Liver (tissue), 9 donors: ENCODE results near the gene RSPH6A. TPM values are rescaled to one million over a fixed set of nuclear protein-coding genes. Genes with fewer than 3 reads are reported as not detected.

Experiments used
- DNase-seq: peaks from one replicate; pipeline ENCODE4 v3.0.0-alpha.2; 2017; ENCODE audit warnings: low spot score
- H3K27ac ChIP-seq, 2 donors: one replicate each; pipeline ENCODE4 v1.7.0; 2013; ENCODE audit warnings: inconsistent platforms in 2 of 2, low read length in 2 of 2, control low read depth in 1 of 2, low read depth in 1 of 2, mild to moderate bottlenecking in 1 of 2
- H3K27me3 ChIP-seq, 4 donors: one replicate each; pipeline versions ENCODE4 v1.6.1 to v1.7.0; 2013; ENCODE audit warnings: low read length in 3 of 4, inconsistent platforms in 1 of 4, mild to moderate bottlenecking in 1 of 4, moderate library complexity in 1 of 4; ENCODE audit not compliant: control insufficient read depth in 4 of 4, insufficient read depth in 4 of 4
- H3K36me3 ChIP-seq, 4 donors: one replicate each; pipeline versions ENCODE4 v1.6.1 to v1.7.0; 2013; ENCODE audit warnings: low read length in 3 of 4, mild to moderate bottlenecking in 3 of 4, low read depth in 1 of 4, moderate library complexity in 1 of 4; ENCODE audit not compliant: control insufficient read depth in 4 of 4, insufficient read depth in 3 of 4
- H3K4me1 ChIP-seq, 4 donors: one replicate each; pipeline versions ENCODE4 v1.6.1 to v1.7.0; 2013; ENCODE audit warnings: low read length in 3 of 4, mild to moderate bottlenecking in 3 of 4, moderate library complexity in 1 of 4; ENCODE audit not compliant: control insufficient read depth in 4 of 4, insufficient read depth in 4 of 4
- H3K4me3 ChIP-seq, 3 donors: one replicate each; pipeline versions ENCODE4 v1.6.1 to v1.7.0; 2013; ENCODE audit warnings: low read length in 3 of 3, control low read depth in 1 of 3, low read depth in 1 of 3, mild to moderate bottlenecking in 1 of 3
- H3K9ac ChIP-seq, 2 donors: one replicate each; pipeline ENCODE4 v1.7.0; 2013; ENCODE audit warnings: low read length in 2 of 2, mild to moderate bottlenecking in 2 of 2, moderate library complexity in 2 of 2, control low read depth in 1 of 2, low read depth in 1 of 2
- H3K9me3 ChIP-seq, 4 donors: one replicate each; pipeline versions ENCODE4 v1.6.1 to v1.7.0; 2013; ENCODE audit warnings: low read length in 3 of 4; ENCODE audit not compliant: control insufficient read depth in 4 of 4
- CTCF ChIP-seq: fragments of 150-350 bp; IDR thresholded peaks from 2 replicates; pipeline ENCODE4 v1.5.1; 2017; ENCODE audit warnings: improper control_type of control experiment, low read depth, low read length; ENCODE audit not compliant: missing input control
- FOXA1 ChIP-seq: IDR thresholded peaks from 2 replicates; pipeline ENCODE4 v1.6.1; 2016; ENCODE audit warnings: antibody characterized with exemption
- GABPA ChIP-seq, 2 donors: IDR thresholded peaks in 1 of 2; conservative IDR thresholded peaks in 1 of 2; 2 replicates each; pipeline ENCODE4 v1.6.1; 2016; ENCODE audit warnings: antibody characterized with exemption in 2 of 2, mild to moderate bottlenecking in 1 of 2, moderate library complexity in 1 of 2
- HNF4A ChIP-seq, 2 donors: conservative IDR thresholded peaks; 2 replicates each; pipeline ENCODE4 v1.6.1; 2016; ENCODE audit warnings: antibody characterized with exemption in 2 of 2, mild to moderate bottlenecking in 2 of 2
- HNF4G ChIP-seq: IDR thresholded peaks from 2 replicates; pipeline ENCODE4 v1.6.1; 2016; ENCODE audit warnings: antibody characterized with exemption
- MAX ChIP-seq: IDR thresholded peaks from 2 replicates; pipeline ENCODE4 v1.6.1; 2016; ENCODE audit warnings: antibody characterized with exemption
- RAD21 ChIP-seq, 2 donors: IDR thresholded peaks; 2 replicates each; pipeline ENCODE4 v1.6.1; 2016; ENCODE audit warnings: antibody characterized with exemption in 2 of 2, mild to moderate bottlenecking in 2 of 2
- REST ChIP-seq: IDR thresholded peaks from 2 replicates; pipeline ENCODE4 v1.6.1; 2016; ENCODE audit warnings: antibody characterized with exemption, mild to moderate bottlenecking
- RXRA ChIP-seq, 2 donors: IDR thresholded peaks; 2 replicates each; pipeline ENCODE4 v1.6.1; 2017 to 2018; ENCODE audit warnings: antibody characterized with exemption in 2 of 2, mild to moderate bottlenecking in 1 of 2
- SP1 ChIP-seq: IDR thresholded peaks from 2 replicates; pipeline ENCODE4 v1.6.1; 2018; ENCODE audit warnings: antibody characterized with exemption, mild to moderate bottlenecking
- TAF1 ChIP-seq: conservative IDR thresholded peaks from 2 replicates; pipeline ENCODE4 v1.6.1; 2016; ENCODE audit warnings: antibody characterized with exemption, mild to moderate bottlenecking
- ZBTB33 ChIP-seq: IDR thresholded peaks from 2 replicates; pipeline ENCODE4 v1.6.1; 2016; ENCODE audit warnings: antibody characterized with exemption
- WGBS: extraction: QIAGEN DNeasy Blood & Tissue Kit; methylation state at CpG from one replicate; pipeline ENCODE4 v1.1.7; 2013; 5-methylcytosine and 5-hydroxymethylcytosine counted together
- polyA plus RNA-seq, 2 donors: library from polyadenylated mRNA; stranded (reverse) in 1 of 2; unstranded in 1 of 2; fragments of 200-250 nt in 1 of 2; fragments of >200 nt in 1 of 2; fragmentation: Nextera tagmentation in 1 of 2; extraction: Ambion mirVana in 1 of 2; gene quantifications; one replicate each; pipeline versions ENCODE4 v1.2.1 to v1.2.3, GENCODE V29; 2013 to 2015
- total RNA-seq, 2 donors: library from RNA; depleted of rRNA; stranded (reverse); fragments of >200 nt; gene quantifications; one replicate each; pipeline ENCODE4 v1.2.3, GENCODE V29; 2014
- donor health status: healthy.
- donor health status: healthy.
- donor health status: healthy.
- donor health status: healthy.
- donor health status: healthy.

RSPH6A gene
- total and polyA plus RNA-seq, 4 donors = 0.08 TPM; not detected in 3

GRCh38 chr19:45785097-45785496 lies 30.0 kb downstream of the RSPH6A start (continued):
- no peak for TF ChIP-seq RXRA (IDR thresholded peaks at IDR 0.05)

GRCh38 chr19:45784096-45784495 lies 31.0 kb downstream of the RSPH6A start:
- Histone ChIP-seq H3K4me3 (no peak overlapping the region), H3K4me1 (peaks cover 3 to 13% (median 5%) of the 10 kb centered on the region in 4 donors), H3K27me3 (no peaks in the 10 kb centered on the region), H3K36me3 (peaks cover 0 to 25% (median 6%) of the 10 kb centered on the region in 4 donors), H3K9me3 (no peaks in the 10 kb centered on the region), H3K27ac (no peak overlapping the region), H3K9ac (no peak overlapping the region)
- no peak for DNase-seq
- TF ChIP-seq HNF4G = no peak
- TF ChIP-seq CTCF = no peak
- TF ChIP-seq ZBTB33 = no peak
- TF ChIP-seq TAF1 = no peak
- no peak for TF ChIP-seq MAX
- TF ChIP-seq RAD21 (IDR thresholded peaks at IDR 0.05) = no peak
- TF ChIP-seq FOXA1 = no peak
- no peak for TF ChIP-seq SP1
- no peak for TF ChIP-seq HNF4A (conservative IDR thresholded peaks at IDR 0.05)
- no peak for TF ChIP-seq REST
- no peak for TF ChIP-seq GABPA (IDR thresholded peaks at IDR 0.05 in 1 of 2, conservative IDR thresholded peaks at IDR 0.05 in 1 of 2)
- WGBS = 83% methylated on average over 4 of the region's 4 CpGs
